Ecto neural progenitor cell (in vitro differentiated cells): ENCODE measurements around the gene ITGAL.
"Not testable (repeated sequence)": the region's sequence is repeated elsewhere in the genome, so short reads cannot be mapped to it uniquely, and the experiment has no call there.

ENCODE experiments used
- DNase-seq: peaks from one replicate; pipeline ENCODE4 v3.0.0-alpha.2; 2018; ENCODE audit warnings: low spot score

Gene ITGAL

DNA sequence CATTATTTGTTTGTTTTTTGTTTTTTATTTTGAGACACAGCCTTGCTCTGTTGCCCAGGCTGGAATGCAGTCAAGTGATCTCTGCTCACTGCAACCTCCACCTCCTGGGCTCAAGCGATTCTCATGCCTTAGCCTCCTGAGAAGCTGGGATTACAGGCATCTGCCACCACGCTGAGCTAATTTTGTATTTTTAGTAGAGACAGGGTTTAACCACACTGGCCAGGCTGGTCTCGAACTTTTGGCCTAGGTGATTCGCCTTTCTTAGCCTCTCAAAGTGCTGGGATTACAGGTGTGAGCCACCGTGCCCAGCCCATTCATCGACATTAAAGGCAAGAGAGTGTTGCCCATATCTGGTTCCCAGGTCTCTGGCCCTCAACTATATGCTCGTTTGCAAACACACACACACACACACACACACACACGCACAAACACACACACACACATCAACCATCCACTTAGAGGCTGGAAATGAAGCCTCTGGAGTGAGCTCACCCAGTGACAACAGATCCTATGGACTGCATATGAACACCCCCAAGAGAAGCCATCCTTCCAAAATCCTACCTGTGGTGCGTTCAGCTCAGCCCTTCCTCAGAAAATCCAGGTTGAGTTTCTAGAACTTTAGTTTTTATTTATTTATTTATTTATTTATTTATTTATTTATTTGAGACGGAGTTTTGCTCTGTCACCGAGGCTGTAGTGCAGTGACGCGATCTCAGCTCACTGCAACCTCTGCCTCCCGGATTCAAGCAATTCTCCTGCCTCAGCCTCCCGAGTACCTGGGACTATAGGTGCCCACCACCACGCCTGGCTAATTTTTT, 14.6 kb upstream of the ITGAL start:
- DNase-seq: no peak

DNA sequence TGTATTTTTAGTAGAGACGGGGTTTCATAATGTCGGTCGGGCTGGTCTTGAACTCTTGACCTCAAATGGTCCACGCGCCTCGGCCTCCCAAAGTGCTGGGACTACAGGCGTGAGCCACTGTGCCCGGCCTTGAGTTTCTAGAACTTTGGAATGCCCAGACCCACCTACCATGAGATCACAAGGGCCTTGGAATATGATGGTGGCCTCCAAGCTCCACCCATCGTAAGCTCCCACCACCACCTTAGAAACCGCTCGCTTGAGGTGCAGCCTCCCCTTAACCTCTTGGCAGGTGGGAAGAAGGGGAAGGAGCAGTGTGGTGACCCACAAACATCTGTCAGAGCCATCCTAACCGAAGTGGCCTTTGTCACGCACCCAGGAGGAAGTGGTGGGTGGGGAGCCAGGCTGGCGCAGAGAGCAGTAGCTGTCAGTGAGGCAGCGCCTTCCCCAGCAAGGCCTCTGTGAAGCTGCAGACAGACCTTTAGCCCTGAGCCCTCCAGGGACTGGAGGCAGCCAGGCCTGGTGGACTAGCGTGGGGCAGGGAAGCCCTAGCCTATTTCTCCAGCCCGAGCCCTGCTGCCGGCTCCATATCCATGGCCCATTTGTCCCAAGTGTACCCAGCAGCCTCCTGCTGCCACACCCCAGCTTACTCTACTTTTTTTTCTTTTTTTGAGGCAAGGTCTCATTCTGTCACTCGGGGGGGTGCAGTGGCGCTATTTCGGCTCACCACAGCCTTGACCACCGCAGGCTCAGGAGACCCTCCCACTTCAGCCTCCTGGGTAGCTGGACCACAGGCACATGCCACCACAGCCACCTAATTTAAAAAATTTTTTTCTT, 13.8 kb upstream of the ITGAL start:
- no peak for DNase-seq

DNA sequence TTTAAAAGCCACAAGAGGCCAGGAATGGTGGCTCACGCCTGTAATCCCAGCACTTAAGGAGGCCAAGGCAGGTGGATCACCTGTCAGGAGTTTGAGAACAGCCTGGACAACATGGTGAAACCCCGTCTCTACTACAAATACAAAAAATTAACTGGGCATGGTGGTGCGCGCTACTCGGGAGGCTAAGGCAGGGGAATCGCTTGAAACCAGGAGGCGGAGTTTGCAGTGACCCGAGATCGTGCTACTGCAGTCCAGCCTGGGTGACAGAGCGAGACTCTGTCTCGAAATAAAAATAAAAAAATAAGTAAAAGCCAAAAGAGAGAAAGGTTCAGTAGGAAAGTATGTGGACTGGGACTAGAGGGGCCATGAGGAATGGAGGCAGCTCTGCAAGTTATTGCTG, 13.1 kb upstream of the ITGAL start:
- no peak for DNase-seq

DNA sequence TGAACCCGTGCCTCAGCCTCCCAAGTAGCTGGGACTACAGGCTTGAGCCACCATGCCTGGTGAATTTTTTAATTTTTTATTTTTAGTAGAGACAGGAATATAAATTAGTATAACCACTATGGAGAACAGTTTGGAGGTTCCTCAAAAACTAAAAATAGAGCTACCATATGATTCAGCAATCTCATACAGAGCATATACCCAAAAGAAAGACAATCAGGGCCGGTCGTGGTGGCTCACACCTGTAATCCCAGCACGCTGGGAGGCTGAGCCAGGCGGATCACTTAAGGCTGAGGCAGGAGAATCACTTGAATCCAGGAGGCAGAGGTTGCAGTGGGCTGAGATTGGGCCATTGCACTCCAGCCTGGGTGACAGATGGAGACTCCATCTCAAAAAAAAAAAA, 11.1 kb upstream of the ITGAL start:
- DNase-seq: not testable (repeated sequence)

DNA sequence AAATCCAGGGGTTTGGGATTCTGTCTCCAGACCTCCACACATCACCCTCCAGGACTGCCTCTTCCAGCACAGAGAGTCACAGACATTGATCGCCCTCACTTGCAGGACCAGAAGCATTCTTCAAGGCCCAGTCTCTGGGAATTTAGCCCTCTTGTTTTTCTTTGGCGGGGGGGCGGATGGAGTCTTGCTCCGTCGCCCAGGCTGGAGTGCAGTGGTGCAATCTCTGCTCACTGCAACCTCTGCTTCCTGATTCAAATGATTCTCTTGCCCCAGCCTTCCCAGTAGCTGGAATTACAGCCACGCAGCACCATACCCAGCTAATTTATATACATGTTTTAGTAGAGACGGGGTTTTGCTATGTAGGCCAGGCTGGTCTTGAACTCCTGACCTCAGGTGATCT, 8.5 kb upstream of the ITGAL start:
- DNase-seq: no peak

DNA sequence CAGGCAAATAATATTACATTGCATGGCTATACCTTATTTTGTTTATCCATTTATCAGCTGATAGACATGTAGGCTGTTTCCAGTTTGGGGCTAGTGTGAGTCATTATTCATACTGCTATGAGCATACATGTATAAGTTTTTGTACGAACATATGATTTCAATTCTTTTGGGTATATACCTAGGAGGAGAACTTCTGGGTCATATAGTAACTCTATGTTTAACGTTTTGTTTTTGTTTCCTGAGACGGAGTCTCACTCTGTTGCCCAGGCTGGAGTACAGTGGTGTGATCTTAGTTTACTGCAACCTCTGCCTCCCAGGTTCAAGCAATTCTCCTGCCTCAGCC, 2.4 kb upstream of the ITGAL start:
- DNase-seq: no peak

DNA sequence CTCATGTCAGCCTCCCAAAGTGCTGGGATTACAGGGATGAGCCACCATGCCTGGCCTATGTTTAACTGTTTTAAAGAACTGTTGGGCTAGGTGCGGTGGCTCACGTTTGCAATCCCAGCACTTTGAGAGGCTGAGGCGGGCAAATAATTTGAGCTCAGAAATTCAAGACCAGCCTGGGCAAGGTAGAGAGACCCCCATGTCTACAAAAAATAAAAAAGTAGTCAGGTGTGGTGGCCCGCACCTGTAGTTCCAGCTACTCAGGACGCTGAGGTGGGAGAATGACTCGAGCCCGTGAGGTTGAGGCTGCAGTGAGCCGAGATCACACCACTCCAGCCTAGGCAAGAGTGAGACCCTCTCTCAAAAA, 1.9 kb upstream of the ITGAL start:
- DNase-seq: no peak

DNA sequence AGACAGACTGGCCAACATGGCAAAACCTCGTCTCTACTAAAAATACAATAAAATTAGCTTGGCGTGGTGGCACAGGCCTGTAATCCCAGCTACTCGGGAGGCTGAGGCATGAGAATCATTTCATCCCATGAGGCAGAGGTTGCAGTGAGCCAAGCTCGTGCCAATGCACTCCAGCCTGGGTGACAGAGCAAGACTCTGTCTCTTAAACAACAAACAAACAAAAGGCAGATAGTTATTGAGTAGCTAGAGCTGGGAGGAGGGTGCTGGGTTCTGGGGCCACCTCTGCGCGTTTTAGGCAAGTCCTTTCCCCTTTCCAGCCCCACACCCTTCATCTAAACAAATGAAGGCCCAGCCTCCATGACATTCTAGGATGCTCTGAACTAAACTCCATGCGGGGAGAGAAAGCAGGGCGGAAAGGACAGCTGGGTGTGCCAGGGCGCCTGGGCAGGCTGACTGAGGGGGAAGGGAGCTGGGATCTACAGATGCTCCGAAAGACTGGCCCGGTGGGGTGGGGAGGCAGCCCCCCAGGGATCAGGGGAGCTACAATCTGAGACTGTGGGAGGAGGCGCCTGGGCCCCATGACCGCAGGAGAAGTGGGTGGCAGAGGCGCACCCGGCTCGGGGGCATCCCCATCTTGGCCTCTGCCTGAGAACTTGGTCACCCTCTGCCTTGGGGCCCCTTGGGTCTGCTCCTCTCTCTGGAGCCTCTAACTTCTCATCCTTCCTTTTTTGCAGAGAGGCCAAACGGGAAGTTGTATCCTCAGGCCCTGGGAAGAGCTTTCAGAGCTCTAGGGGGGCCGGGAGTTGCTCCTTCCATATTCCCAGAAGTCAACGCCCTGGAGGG, 910 bp downstream of the ITGAL start:
- DNase-seq: no peak

DNA sequence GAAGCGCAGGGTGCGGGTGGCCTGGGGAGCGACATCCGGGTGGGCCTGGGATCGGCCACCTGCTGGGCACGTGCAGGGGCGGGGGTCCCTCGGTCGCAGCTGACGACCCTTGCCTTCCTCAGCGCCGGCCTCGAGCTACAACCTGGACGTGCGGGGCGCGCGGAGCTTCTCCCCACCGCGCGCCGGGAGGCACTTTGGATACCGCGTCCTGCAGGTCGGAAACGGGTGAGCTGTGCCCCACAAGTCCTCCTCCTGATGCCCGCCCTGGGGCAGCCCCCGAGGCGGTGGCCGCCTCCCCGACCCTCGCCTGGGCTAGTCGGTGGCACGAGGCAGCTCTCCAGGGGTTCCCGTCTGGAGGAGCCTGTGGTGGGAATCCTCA, 1.5 kb downstream of the ITGAL start:
- no peak for DNase-seq

DNA sequence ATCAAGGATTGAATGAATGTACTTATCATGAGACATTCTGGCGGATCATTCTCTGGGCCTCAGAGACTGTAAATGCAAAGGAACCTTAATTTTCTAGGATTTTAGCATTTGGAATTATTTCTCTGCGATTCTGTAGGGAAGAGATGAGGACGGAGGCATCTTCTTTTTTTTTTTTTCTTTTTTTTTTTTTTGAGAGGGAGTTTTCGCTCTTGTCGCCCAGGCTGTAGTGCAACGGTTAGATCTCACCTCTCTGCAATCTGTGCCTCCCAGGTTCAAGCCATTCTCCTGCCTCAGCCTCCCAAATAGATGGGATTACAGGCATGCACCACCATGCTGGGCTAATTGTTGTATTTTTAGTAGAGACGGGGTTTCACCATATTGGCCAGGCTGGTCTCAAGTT, 2.1 kb downstream of the ITGAL start:
- no peak for DNase-seq

DNA sequence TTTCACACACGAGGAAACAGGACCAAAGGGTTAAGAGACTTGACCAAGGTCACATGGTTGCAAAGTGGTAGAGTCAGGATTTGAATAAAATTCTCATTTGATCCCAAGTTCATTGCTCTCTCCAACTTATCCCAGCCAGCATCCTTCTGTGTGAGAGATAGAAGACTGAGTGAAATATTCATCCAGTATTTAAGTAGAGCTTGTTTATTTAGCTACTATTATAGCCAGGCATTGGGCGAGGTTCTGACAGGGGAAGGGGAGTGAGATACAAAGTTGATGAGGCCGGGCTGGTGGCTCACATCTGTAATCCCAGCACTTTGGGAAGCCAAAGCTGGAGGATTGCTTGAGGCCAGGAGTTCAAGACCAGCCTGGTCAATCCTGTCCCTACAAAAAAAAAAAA, 4.4 kb downstream of the ITGAL start:
- no peak for DNase-seq

DNA sequence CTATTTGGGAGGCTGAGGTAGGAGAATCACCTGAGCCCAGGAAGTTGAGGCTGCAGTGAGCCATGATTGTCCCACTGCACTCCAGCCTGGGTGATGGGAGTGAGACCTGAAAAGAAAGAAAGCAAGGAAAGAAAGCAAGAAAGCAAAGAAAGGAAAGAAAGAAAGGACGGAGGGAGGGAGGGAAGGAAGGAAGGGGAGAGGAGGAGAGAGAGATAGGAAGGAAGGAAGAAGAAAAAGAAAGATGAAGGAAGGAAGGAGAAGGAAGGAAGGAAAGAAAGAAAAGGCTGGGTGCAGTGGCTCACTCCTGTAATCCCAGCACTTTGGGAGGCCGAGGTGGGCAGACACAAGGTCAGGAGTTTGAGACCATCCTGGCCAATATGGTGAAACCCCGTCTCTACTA, 5.2 kb downstream of the ITGAL start:
- not testable (repeated sequence) for DNase-seq

DNA sequence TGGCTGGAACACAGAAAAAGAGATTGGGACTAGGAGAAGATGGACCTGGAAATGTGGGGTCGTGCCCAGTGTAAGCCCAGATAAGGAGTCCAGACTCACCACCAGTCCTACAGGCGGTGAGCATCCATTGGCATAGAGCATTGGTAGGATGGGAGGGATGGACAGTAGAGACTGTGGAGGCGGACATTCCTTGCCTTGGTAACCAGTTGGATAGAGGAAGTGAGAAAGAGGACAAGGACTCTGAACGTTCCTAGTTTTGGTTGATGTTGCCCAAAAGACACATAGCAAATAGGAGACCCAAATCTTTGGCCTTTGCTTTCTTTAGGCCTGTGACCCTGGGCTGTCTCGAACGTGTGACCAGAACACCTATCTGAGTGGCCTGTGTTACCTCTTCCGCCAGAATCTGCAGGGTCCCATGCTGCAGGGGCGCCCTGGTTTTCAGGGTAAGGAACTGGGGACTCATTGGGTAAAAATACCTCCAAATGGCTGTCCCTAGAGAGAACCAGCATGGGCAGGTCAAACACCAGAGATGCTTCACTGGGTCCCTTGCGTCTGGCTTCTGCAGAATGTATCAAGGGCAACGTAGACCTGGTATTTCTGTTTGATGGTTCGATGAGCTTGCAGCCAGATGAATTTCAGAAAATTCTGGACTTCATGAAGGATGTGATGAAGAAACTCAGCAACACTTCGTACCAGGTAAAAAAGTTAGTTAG, 6.4 kb downstream of the ITGAL start:
- no peak for DNase-seq

DNA sequence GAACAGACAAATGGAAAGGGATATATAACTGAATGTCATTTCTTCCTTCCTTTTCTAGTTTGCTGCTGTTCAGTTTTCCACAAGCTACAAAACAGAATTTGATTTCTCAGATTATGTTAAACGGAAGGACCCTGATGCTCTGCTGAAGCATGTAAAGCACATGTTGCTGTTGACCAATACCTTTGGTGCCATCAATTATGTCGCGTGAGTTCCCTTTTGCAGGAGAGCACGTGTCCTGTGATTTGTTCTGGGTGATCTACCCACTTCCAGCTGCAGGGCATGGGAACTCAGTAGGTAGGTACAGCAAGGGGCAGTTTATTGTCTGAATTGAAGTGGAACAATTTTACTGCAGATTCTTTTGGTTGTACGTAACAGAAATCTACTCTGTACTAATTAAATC, 8.8 kb downstream of the ITGAL start:
- no peak for DNase-seq

DNA sequence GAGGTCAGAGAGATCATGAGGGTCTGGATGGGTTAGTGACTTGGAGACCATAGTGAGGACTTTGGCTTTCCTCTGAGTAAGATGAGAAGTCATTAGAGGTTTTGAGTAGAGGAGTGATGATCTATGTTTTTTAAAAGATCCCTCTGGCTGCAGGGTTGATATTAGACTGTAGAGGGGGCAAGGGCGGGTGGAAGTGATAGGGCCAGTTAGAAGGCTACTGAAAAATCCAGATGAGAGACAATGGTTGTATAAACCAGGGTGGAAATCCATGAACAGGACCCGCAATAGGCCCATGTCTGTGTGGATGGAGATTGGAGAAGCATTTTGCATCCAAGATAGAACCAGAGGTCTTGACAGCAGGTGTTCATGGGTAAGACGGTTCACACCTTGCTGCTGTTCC, 9.8 kb downstream of the ITGAL start:
- DNase-seq: no peak

DNA sequence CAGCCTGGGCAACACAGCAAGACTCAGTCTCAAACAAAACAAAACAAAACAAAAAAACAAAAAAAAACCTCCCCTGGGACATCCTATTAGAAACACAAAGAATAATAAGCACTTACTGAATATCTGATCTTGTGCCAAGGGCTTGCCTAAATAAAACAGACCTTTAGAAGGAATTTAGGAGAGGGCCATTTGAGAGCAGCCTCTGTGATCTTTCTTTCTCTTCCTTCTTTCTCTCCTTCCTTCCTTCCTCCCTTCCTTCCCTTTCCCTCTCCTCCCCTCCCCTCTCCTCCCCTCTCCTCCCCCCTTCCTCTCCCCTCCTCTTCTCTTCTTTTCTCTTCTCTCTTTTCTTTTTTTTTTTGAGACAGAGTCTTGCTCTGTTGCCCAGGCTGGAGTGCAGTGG, 12.3 kb downstream of the ITGAL start:
- no peak for DNase-seq

DNA sequence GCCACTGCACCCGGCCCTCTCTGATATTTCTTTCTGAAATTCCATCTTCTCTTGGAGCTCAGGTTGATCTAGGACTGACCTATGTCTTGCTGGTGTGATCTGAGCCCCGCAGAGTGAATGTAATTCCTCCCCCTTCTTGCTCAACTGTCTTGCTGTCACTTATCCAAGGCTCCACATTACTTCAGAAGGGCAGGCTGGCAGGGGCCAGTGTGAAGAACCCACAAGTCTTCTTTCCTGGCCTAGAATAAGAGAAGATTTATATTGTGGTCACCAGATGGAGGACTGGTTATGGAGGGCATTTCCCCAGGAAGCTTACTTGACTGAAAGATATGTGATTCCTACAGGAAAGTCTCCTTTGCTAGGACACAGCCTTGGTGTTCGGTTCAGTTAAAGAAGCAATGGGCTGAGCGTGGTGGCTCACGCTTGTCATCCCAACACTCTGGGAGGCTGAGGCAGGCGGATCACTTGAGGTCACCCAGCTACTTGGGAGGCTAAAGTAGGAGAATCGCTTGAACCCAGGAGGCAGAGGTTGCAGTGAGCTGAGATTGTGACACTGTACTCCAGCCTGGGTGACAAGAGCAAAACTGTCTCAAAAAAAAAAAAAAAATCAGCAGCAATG, 13.4 kb downstream of the ITGAL start:
- no peak for DNase-seq

DNA sequence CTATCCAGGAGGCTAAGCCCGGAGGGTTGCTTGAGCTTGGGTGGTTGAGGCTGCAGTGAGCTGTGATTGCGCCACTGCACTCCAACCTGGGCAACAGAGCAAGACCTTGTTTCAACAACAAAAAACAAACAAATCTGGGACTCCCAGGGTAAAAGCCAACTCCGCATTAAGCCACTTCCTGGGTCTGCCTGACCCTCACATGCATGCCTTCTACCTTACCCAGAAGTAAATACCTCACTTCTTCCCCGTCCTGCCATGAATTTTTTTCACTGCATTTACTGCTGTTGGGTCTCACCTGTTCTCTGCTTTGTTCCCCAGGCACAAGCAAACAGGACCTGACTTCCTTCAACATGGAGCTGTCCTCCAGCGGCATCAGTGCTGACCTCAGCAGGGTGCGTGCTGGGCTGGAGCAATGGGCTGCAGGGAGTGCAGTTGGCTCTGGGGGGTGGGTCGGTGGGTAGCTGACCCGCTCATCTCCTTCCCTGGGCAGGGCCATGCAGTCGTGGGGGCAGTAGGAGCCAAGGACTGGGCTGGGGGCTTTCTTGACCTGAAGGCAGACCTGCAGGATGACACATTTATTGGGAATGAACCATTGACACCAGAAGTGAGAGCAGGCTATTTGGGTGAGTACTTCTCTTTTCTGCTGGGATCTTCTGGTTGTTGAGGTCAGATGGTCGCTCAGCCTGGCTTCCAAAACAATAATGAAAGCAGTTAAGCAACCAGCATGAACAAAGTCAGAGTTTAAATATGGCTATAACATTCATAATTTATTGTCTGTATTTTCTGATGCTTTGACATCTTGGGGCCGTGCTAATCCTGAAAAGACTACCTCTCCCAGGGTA, 16.4 kb downstream of the ITGAL start:
- DNase-seq: no peak

DNA sequence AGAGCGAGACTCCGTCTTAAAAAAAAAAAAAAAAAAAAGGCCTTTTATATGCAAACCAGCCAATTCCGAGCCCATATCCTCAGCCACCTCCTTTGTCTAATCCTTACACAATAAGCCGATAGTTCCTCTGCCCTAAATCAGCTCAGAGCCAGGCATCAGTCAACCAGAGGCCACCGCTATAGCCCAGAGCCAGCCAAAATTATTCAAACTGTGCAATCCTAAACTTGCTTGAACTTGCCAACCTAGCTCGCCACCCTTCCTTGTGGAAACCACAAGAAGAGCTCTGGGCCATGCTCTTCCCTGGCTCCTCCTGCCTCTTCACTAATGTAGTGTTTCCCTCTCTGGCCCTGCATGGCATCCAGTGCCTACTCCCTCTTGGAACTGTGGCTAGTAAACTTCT, 17.7 kb downstream of the ITGAL start:
- no peak for DNase-seq

DNA sequence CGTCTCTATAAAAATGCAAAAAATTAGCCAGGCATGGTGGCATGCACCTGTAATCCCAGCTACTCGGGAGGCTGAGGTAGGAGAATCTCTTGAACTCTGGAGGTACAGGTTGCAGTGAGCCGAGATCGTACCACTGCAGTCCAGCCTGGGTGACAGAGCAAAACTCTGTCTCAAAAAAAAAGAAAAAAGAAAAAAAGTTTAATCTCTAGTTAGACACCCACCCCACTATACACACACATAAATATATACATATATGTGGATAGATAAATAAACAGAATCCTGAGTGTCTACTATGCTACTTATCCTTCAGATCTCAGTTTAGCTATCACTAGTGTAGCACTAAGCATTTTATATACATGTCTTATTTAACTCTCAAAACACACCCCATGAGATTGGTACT, 18.7 kb downstream of the ITGAL start:
- no peak for DNase-seq
